CD14-positive monocyte (primary cell): ENCODE measurements around the gene POLR3GL. TPM values are rescaled to one million over a fixed set of nuclear protein-coding genes. Genes with fewer than 3 reads are reported as not detected.

Experiments used
- DNase-seq, 3 donors: peaks; one replicate each; pipeline ENCODE4 v3.0.0-alpha.2; 2011 to 2022
- H2AFZ ChIP-seq: 2 replicates; pipeline ENCODE4 v1.6.0; 2012; ENCODE audit warnings: mild to moderate bottlenecking, low read depth, low read length, inconsistent platforms; ENCODE audit not compliant: insufficient read depth, poor library complexity, severe bottlenecking
- H3K27ac ChIP-seq, 2 donors: 1 replicate in 1 of 2; 2 replicates in 1 of 2; pipeline ENCODE4 v1.5.1; 2012 to 2013; ENCODE audit warnings: low read length in 2 of 2, control low read depth in 1 of 2, inconsistent platforms in 1 of 2, low read depth in 1 of 2, mild to moderate bottlenecking in 1 of 2
- H3K27me3 ChIP-seq, 2 donors: one replicate each; pipeline versions ENCODE4 v1.6.0 to v1.6.1; 2011 to 2013; ENCODE audit warnings: low read length in 2 of 2; ENCODE audit not compliant: control insufficient read depth in 2 of 2, insufficient read depth in 2 of 2
- H3K36me3 ChIP-seq, 2 donors: replicated peaks in 1 of 2; 1 replicate in 1 of 2; 2 replicates in 1 of 2; pipeline versions ENCODE4 v1.5.1 to v1.6.1; 2012 to 2013; ENCODE audit warnings: low read length in 2 of 2, control low read depth in 1 of 2, inconsistent platforms in 1 of 2, mild to moderate bottlenecking in 1 of 2; ENCODE audit not compliant: insufficient read depth in 2 of 2, control insufficient read depth in 1 of 2
- H3K4me1 ChIP-seq, 2 donors: 1 replicate in 1 of 2; 2 replicates in 1 of 2; pipeline versions ENCODE4 v1.5.1 to v1.6.1; 2012 to 2013; ENCODE audit warnings: low read length in 2 of 2, control low read depth in 1 of 2, inconsistent platforms in 1 of 2, mild to moderate bottlenecking in 1 of 2, moderate library complexity in 1 of 2; ENCODE audit not compliant: insufficient read depth in 2 of 2, control insufficient read depth in 1 of 2
- H3K4me2 ChIP-seq: replicated peaks from 2 replicates; pipeline ENCODE3; 2012; ENCODE audit warnings: low read length, moderate library complexity, mild to moderate bottlenecking; ENCODE audit not compliant: poor library complexity, severe bottlenecking; ENCODE audit errors: extremely low read depth
- H3K4me3 ChIP-seq, 3 experiments: fragments of 200-600 bp in 1 of 3; sonication (generic) in 1 of 3; replicated peaks in 1 of 3; 1 replicate in 2 of 3; 2 replicates in 1 of 3; pipeline ENCODE4 v1.5.1; 2011 to 2013; ENCODE audit warnings: low read length in 3 of 3, mild to moderate bottlenecking in 3 of 3, control low read depth in 2 of 3, low read depth in 2 of 3, inconsistent platforms in 1 of 3, moderate library complexity in 1 of 3
- H3K79me2 ChIP-seq: 2 replicates; pipeline ENCODE4 v1.6.0; 2012; ENCODE audit warnings: mild to moderate bottlenecking, control low read depth, inconsistent platforms, low read length, moderate library complexity; ENCODE audit not compliant: insufficient read depth
- H3K9ac ChIP-seq: 2 replicates; pipeline ENCODE4 v1.6.0; 2017; ENCODE audit warnings: low read length, mild to moderate bottlenecking; ENCODE audit not compliant: insufficient read depth, poor library complexity, severe bottlenecking
- H3K9me3 ChIP-seq, 2 donors: replicated peaks in 1 of 2; 1 replicate in 1 of 2; 2 replicates in 1 of 2; pipeline versions ENCODE4 v1.5.1 to v1.6.1; 2012 to 2013; ENCODE audit warnings: low read length in 2 of 2, control low read depth in 1 of 2; ENCODE audit not compliant: control insufficient read depth in 1 of 2, insufficient read depth in 1 of 2
- H4K20me1 ChIP-seq: 2 replicates; pipeline ENCODE4 v1.6.0; 2012; ENCODE audit warnings: mild to moderate bottlenecking, low read length, control low read depth, moderate library complexity; ENCODE audit not compliant: insufficient read depth
- H3K27ac Mint-ChIP-seq, 7 donors: one replicate each; pipeline ENCODE4 v1.8.0; 2020; ENCODE audit warnings: mild to moderate bottlenecking in 7 of 7, mixed read lengths in 7 of 7, moderate library complexity in 6 of 7, inconsistent platforms in 2 of 7
- H3K27me3 Mint-ChIP-seq, 3 donors: one replicate each; pipeline ENCODE4 v1.8.0; 2021 to 2022; ENCODE audit warnings: low read depth in 3 of 3, mild to moderate bottlenecking in 3 of 3, mixed read lengths in 3 of 3, moderate library complexity in 3 of 3, inconsistent platforms in 1 of 3
- H3K36me3 Mint-ChIP-seq, 2 donors: one replicate each; pipeline ENCODE4 v1.8.0; 2020; ENCODE audit warnings: mixed read lengths in 2 of 2, inconsistent platforms in 1 of 2, mild to moderate bottlenecking in 1 of 2
- H3K4me1 Mint-ChIP-seq: one replicate; pipeline ENCODE4 v1.8.0; 2020; ENCODE audit warnings: mild to moderate bottlenecking, mixed read lengths
- H3K4me3 Mint-ChIP-seq, 2 donors: one replicate each; pipeline ENCODE4 v1.8.0; 2020; ENCODE audit warnings: mild to moderate bottlenecking in 2 of 2, mixed read lengths in 2 of 2, moderate library complexity in 1 of 2
- H3K9me3 Mint-ChIP-seq, 7 donors: one replicate each; pipeline ENCODE4 v1.8.0; 2020 to 2022; ENCODE audit warnings: mixed read lengths in 7 of 7, mild to moderate bottlenecking in 6 of 7, moderate library complexity in 6 of 7, inconsistent platforms in 2 of 7
- WGBS: methylation state at CpG from one replicate; pipeline ENCODE4 v1.1.5; 2013; ENCODE audit warnings: missing lambda C conversion rate; ENCODE audit not compliant: insufficient coverage; 5-methylcytosine and 5-hydroxymethylcytosine counted together
- intact Hi-C, 2 donors: fragments of 100-400 bp; cut with micrococcal nuclease; formaldehyde crosslinking; loops; one replicate each; pipeline versions ENCODE4 v1.15.0 to v1.15.1; 2023
- polyA plus RNA-seq, 3 donors: library from polyadenylated mRNA; depleted of rRNA in 1 of 3; unstranded in 2 of 3; stranded (reverse) in 1 of 3; fragments of 300-500 nt in 2 of 3; fragments of >200 nt in 1 of 3; fragmentation: Illumina TruSeq in 2 of 3; gene quantifications; 1 replicate in 2 of 3; 2 replicates in 1 of 3; pipeline ENCODE4 v1.2.3, GENCODE V29; 2012 to 2021
- TF ChIP-seq, protein P1 (sequence below): fragments of 200-600 bp; IDR thresholded peaks from one replicate; pipeline ENCODE4 v1.8.0; 2022; ENCODE audit warnings: antibody characterized with exemption, mild to moderate bottlenecking

Gene POLR3GL
- polyA plus RNA-seq, 3 donors, result 11.6 to 39.0 (median 36.2) TPM

GRCh38 chr1:145935708-145936107, 28.8 kb upstream of the POLR3GL start:
- Histone ChIP-seq H3K4me3 (no peak overlapping the region), H3K79me2 (no peaks in the 10 kb centered on the region), H3K4me1 (peaks cover 3 to 8% of the 10 kb centered on the region in 2 donors), H3K27me3 (no peaks in the 10 kb centered on the region), H3K9ac (no peak overlapping the region), H3K9me3 (no peaks in the 10 kb centered on the region), H2AFZ (no peak overlapping the region), H3K27ac (no peak overlapping the region), H4K20me1 (no peaks in the 10 kb centered on the region), H3K4me2 (no peak overlapping the region), H3K36me3 (peaks cover 18 to 25% of the 10 kb centered on the region in 2 donors)
- intact Hi-C loops, result no loop called here
- H3K9me3 Mint-ChIP-seq, result no peaks in the 10 kb centered on the region
- TF ChIP-seq, protein P1, sequence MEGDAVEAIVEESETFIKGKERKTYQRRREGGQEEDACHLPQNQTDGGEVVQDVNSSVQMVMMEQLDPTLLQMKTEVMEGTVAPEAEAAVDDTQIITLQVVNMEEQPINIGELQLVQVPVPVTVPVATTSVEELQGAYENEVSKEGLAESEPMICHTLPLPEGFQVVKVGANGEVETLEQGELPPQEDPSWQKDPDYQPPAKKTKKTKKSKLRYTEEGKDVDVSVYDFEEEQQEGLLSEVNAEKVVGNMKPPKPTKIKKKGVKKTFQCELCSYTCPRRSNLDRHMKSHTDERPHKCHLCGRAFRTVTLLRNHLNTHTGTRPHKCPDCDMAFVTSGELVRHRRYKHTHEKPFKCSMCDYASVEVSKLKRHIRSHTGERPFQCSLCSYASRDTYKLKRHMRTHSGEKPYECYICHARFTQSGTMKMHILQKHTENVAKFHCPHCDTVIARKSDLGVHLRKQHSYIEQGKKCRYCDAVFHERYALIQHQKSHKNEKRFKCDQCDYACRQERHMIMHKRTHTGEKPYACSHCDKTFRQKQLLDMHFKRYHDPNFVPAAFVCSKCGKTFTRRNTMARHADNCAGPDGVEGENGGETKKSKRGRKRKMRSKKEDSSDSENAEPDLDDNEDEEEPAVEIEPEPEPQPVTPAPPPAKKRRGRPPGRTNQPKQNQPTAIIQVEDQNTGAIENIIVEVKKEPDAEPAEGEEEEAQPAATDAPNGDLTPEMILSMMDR, result no peak
- H3K27me3 Mint-ChIP-seq, result peaks cover 0 to 3% (median 0%) of the 10 kb centered on the region in 3 donors
- peaks cover 30 to 54% of the 10 kb centered on the region in 2 donors for H3K36me3 Mint-ChIP-seq
- H3K4me1 Mint-ChIP-seq, result peaks cover 12% of the 10 kb centered on the region
- no peak overlapping the region for H3K4me3 Mint-ChIP-seq
- no peak for DNase-seq
- H3K27ac Mint-ChIP-seq, result peak overlapping the region in 1 of 7 donors; percentile 5

DNA sequence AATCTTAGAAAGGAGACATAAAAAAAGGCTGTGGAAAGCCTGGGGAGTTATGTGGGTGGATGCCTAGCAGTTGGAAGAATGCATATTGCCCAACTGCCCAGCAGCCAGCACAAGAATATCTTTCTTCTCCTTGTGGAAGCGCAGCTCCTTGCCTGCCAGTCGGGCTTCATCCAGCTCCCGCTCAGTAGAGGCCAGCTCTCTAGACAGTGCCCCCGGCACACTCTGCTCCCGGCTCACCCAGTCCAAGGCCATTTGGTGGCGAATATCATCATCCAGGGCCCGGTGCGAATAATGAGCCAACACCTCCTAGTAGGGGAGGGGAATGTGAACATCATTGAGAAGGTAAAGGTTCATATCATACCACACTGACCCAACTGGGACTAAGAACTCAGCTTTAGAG, 28.2 kb upstream of the POLR3GL start:
- Mint-ChIP-seq H3K4me3 (no peak overlapping the region), H3K9me3 (no peaks in the 10 kb centered on the region), H3K36me3 (peaks cover 33 to 57% of the 10 kb centered on the region in 2 donors), H3K27ac (no peak overlapping the region), H3K4me1 (peaks cover 12% of the 10 kb centered on the region), H3K27me3 (peaks cover 0 to 3% (median 0%) of the 10 kb centered on the region in 3 donors)
- Histone ChIP-seq H2AFZ (no peak overlapping the region), H3K9me3 (no peaks in the 10 kb centered on the region), H3K9ac (no peak overlapping the region), H3K4me3 (no peak overlapping the region), H4K20me1 (no peaks in the 10 kb centered on the region), H3K27me3 (no peaks in the 10 kb centered on the region), H3K27ac (no peak overlapping the region), H3K36me3 (peaks cover 18 to 26% of the 10 kb centered on the region in 2 donors), H3K4me1 (peaks cover 3 to 8% of the 10 kb centered on the region in 2 donors), H3K79me2 (no peaks in the 10 kb centered on the region), H3K4me2 (no peak overlapping the region)
- TF ChIP-seq, protein P1, result no peak
- 100% methylated on average over 5 of the region's 8 CpGs for WGBS
- DNase-seq, result no peak
- intact Hi-C loops, result no loop called here
